ENCODE results near the gene ACSS3.
"Not testable (repeated sequence)": the region's sequence is repeated elsewhere in the genome, so short reads cannot be mapped to it uniquely, and the experiment has no call there.

The ACSS3 gene

DNA sequence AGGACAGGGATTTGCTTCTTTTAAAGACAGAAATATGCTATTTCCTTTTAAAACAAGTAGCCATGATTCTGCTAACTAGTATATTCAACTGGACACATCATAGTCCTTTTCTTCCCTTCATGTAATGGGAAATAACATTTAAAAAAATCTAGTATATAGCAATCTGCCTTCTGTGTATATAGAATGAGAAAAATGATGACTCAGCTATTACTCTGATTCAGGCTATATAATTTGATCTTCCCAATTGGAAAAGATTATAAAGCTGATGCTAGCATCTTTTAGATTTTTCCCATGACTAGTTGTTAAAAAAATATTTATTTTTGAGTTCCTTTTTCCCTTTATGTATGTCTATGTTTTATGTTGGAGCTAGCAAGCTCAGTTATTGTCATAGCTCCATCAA, 86.9 kb downstream of the ACSS3 start:
- no peak for DNase-seq (ENCODE audit: low read depth in 1 of 2, low spot score in 1 of 2)

DNA sequence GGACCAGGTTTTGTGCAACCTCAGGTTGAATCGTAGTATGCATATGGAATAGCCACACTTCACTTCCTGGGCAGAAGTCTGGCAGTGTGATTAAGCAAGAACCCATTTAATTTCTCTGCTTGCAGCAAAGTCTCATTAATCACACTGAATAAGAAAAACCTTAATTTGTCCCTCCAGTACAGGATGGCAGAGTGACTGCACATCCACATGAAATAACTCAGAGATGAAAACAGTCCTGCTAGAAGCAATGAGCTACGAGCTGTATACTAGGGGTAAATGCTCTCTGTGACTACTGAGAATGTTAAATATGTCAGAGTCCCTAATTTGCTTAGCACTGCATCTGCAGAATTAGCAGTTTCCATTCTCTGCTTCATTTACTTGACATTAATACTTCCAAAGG, 88.9 kb downstream of the ACSS3 start:
- no peak for DNase-seq (ENCODE audit: low read depth in 1 of 2, low spot score in 1 of 2)

DNA sequence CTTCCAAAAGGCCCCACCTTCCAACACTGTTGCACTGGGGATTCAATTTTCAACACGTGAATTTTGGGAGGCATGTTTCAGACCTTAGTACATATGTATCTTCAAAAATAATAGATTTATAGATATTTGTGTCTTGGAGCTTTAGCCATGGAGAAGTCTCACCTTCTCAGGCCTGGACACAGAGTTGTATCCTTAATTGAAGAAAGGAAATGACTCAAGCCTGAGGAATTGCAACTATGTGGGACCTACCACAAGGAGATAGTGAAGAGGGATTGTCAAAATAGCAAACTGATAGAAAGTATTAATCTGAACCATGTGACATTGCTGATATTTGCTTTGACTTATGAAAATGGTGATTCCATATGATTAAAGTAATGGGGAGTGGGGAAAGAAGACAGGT, 89.8 kb downstream of the ACSS3 start:
- no peak for DNase-seq (ENCODE audit: low read depth in 1 of 2, low spot score in 1 of 2)

DNA sequence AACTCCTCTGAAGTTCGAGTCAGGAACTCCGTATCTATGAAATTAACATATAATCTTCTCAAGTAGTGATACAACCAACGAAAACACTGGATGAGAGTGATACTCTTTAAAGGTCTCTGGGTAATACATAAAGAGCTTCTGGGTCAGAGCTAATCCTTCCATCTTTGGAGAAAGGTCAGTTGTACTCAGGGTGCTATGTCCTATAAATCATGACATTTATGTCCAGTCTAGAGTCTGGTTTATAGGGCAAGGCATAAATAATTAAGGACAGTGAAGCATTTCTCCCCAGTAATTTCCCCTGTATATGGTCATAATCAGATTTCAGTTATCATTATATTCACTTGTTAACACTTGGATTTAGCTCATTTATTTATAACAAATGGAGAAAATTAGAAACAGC, 90.6 kb downstream of the ACSS3 start:
- DNase-seq (ENCODE audit: low read depth in 1 of 2, low spot score in 1 of 2), result no peak

DNA sequence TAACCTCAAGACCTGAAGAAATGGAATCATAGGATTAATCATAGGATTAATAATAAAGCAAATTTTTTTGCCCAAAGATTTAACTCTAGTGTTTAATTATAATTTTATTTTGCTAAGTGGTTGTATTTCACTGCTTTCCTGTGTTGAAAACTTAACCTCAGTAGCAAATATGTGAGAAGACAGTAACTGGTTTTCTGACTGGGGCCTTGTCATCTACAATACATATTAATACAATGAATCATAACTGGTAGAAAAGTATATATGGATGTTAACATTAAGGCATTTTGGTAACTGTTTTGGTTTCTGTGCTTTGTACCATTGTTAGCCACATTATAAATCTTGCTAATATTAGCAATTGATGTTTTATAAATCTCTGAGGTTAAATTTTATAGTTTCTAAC, 92.2 kb downstream of the ACSS3 start:
- DNase-seq (ENCODE audit: low read depth in 1 of 2, low spot score in 1 of 2), result no peak

DNA sequence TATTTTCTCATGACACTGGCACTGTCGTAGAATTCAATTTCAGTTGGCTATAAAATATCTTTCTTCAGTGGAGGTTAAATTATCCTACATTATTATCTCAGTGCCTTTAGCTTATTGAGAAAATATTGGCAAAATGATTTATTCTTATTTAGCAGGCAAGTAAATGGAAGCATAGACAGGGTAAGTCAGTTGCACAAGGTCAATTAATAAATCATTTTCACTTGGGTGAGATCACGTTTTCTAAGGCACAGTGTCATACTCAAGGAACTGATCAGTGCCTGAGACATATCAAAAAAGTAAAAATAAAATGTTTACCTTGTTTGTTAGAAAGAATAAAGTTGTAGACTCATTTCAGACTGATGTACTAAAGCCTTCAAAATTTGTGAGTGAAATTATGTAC, 95.0 kb downstream of the ACSS3 start:
- no peak for DNase-seq (ENCODE audit: low read depth in 1 of 2, low spot score in 1 of 2)

DNA sequence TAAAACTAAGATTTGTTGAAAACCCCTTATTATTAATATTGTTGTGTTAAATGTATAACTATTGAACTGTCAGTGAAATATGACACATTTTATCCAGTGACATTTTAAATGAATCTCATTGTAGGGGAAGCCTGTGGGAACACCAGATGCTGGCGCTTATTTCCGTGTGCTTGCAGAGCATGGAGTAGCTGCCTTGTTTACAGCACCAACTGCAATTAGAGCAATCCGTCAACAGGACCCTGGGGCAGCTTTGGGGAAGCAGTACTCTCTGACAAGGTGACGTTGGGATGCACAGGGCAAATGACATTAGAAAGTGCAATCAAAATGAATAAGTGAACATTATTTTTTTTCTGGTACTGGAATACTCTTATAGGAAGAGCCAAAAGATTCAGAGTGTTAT, 96.8 kb downstream of the ACSS3 start:
- no peak for DNase-seq (ENCODE audit: low read depth in 1 of 2, low spot score in 1 of 2)

DNA sequence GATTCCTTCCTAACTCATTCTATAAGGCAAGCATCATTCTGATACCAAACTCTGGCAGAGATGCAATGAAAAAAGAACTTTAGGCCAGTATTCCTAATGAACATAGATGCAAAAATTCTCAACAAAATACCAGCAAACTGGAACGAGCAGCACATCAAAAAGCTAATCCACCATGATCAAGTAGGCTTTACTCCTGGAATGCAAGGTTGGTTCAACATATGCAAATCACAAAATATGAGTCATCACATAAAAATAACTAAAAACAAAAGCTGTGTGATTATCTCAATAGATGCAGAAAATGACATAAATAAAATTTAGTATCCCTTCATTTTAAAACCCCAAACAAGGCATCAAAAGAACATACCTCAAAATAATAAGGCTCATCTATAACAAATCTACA, 98.9 kb downstream of the ACSS3 start:
- no peak for DNase-seq (ENCODE audit: low read depth in 1 of 2, low spot score in 1 of 2)

DNA sequence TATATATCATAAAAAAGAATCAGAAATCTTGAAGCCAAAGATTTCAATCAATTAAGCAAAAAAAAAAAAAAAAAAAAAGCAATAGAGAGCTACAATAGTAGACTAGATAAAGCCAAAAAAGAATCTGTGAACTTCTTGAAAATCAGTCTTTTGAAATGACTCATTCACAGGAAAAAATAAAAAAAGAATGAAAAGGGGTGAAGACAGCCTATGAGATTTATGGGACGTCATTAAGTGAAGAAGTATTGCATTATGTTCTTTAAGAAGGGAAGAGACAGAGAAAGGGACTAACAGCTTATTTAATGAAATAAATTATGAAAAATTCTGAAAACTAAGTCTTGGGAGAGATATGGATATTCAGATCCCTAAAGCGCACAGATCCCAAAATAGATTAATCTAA, 103.8 kb downstream of the ACSS3 start:
- no peak for DNase-seq (ENCODE audit: low read depth in 1 of 2, low spot score in 1 of 2)

DNA sequence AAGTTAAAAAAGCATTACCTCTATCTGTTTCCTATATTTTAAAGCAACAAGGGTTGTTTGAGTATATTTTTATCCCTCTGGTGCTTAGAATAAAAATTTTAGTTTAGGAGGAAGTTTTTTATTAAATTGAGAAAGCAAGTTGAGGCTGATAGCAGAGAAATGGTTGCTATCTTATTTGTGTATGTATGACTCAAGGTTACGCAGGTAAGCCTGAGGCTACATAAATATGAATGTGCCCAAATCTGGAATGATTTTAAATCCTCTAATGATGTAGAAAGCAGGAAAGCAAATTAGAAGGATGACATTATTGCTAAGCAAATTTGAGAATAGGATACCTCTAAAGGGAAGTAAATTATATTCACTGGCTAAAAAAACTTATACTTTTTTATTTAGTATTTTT, 109.8 kb downstream of the ACSS3 start:
- DNase-seq (ENCODE audit: low read depth in 1 of 2, low spot score in 1 of 2), result no peak

DNA sequence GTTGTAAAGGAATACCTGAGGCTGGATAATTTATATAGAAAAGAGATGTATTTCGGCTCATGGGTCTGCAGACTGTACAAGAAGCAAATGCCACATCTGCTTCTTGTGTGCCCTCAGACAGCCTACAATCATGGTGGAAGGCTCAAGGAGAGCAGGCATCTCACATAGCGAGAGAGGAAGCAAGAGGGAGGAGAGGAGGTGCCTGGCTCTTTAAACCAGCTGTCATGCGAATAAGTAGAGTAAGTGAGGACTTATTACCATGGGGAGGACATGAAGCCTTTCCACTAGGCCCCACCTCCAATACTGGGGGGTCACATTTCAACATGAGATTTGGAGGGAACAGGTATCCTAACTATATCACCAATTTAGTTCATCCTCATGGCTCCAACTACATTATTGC, 118.7 kb downstream of the ACSS3 start:
- DNase-seq (ENCODE audit: low read depth in 1 of 2, low spot score in 1 of 2), result no peak

DNA sequence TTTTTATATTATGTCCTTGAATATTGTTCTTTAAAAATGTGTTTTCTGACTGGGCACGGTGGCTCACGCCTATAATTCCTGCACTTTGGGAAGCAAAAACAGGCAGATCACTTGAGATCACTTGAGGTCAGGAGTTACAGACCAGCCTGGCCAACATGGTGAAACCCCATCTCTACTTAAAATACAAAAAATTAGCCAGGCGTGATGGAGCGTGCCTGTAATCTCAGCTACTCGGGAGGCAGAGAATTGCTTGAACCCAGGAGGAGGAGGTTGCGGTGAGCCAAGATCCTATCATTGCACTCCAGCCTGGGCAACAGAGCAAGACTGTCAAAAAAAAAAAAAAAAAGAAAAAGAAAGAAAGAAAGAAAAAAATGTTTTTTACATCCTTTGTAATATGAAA, 122.7 kb downstream of the ACSS3 start:
- not testable (repeated sequence) for DNase-seq (ENCODE audit: low read depth in 1 of 2, low spot score in 1 of 2)

DNA sequence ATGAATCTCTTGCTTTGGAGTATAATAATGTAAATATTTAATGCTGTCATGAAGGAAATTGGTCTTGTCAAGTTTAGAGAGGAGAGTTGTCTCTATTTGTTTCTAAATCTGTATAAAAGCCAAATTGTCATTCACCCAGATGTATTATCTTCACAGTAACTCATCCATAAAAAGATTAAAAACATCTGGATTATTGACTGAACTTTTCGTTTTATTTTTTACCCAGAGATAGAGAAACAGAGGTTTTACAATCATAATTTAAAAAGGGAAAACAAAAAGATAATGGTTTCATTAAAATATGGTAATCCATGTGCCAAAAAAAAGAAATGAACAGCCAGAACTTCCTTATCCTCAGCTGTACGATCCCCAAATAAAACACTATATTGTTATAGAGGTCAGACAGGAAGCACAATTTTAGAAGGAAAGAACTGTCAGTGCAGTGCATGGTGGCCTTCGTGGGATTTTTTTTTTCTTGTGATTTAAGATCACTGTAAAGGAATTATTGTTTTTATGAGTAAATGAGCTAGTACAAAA, 125.9 kb downstream of the ACSS3 start:
- DNase-seq (ENCODE audit: low read depth in 1 of 2, low spot score in 1 of 2), result no peak

DNA sequence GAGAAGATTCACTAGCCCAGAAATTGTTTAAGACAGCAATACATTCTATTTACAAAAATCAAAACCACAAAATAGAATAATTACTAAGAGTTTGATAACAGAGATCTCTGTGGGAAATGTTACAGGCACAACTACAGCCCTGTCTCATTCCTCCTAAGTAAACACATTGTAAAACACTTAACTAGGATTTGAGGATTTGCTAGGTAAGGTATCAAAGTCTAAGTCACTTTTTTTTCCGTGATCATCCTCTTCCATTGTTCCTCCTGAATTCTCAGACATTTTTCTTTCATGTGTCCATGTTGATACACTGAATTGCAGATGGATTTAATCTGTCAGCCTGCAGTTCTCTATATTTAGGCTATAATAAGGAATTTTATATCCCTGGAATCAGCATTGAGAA, 127.5 kb downstream of the ACSS3 start:
- no peak for DNase-seq (ENCODE audit: low read depth in 1 of 2, low spot score in 1 of 2)

DNA sequence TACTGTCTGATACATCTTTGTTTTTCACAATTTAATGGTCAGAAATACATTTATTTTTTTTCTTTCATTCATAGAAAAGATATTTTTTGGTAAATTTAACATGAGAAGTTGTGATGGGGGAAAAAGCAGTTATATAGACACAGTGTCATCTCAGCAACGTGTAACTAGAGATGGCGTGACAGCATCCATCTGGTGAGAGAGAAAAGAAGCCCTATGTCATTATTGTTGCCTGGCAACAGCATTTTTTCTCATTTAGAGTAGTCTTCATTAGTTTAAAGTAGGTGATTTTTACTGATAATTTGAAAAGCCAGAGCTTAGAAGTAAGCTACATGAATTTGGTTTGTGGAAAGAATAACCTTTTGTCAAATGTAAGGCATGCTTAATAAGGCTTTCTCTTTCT, 128.6 kb downstream of the ACSS3 start:
- DNase-seq (ENCODE audit: low read depth in 1 of 2, low spot score in 1 of 2), result no peak

DNA sequence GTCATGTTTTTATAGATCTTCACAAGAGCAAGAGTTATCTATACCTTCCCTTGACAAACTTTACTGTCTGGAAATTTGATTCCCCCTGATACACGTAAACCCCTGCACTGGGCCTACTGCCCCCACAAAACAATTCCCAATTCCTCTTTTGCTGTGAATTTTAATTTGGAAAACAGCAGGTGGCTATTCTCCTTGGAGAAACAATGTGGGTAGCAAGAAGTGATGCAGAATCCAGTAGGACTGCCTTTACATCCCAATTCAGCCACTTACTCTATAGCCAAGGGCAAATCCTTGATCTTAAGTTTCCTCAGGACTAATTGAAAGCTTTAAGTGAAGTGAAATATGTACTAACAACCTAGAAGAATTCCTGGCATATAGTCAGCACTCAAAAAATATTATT, 129.3 kb downstream of the ACSS3 start:
- no peak for DNase-seq (ENCODE audit: low read depth in 1 of 2, low spot score in 1 of 2)

DNA sequence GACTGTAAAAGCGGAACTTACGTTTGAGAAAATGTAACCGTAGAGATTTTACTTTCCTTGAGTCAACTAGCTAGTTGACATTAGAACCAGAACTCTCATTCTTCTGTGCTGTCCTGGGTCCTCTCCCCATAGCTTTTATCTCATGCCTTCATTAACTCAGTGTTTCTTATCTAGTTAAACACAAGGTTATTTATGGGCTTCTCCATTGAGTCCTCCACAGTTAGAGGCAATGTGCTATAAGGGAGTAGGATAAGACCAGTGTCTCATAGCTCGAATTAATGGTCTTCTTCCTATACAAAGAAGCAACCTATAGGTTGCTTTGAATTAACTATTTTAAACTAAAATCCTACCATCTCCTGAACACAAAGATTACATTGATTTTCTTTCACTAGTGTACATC, 129.8 kb downstream of the ACSS3 start:
- DNase-seq (ENCODE audit: low read depth in 1 of 2, low spot score in 1 of 2), result no peak

DNA sequence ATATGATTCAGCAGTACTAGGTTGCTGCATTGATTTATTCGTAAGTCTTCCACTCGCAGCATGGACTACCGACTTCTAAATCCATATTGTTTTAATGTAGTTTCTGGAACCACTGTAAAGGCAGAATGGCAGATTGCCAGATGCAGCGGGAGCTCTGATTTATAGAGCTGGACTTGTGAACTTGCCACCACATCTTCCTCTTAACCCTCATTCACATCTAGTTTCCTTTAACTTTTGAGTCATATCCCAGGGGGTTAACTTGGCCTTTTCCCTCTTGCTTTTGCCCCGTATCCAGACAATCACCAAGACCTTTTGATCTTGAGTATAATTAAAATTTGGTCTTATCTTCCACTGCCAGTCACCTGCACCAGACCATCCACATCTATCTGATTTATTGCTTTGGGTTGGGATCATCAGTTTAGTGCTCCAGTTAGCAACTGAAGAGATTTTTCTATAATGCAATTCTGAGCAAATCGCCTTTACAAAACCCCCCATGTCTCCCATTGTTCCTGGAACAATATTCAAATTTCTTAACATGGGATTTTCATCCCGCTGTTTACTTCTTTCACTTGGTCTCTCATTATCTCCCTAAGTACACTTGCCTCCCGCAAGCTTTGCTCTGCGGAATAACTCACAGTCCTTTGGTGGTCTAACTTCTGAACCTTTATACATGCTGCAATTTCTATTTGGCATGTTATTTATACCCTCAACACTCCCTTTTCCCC, 130.5 kb downstream of the ACSS3 start:
- no peak for DNase-seq (ENCODE audit: low read depth in 1 of 2, low spot score in 1 of 2)

DNA sequence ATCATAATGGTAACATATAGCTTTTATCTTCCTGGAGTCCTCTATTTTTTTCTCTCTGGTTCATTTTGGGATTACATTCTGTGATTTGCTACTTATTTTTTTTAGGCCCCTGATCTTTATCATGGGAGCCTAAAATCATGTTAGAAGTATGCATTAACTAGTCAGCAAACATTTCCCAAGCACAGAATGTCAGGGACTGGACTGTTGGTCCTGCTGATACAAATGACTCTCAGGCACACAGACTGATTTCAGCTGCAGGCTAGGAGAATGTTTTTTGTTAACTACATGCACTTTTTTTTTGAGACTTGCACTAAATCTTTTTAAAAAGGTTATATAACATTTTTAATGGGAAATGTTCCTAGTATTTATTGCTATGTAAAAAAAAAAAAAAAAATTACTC, 131.1 kb downstream of the ACSS3 start:
- no peak for DNase-seq (ENCODE audit: low read depth in 1 of 2, low spot score in 1 of 2)

DNA sequence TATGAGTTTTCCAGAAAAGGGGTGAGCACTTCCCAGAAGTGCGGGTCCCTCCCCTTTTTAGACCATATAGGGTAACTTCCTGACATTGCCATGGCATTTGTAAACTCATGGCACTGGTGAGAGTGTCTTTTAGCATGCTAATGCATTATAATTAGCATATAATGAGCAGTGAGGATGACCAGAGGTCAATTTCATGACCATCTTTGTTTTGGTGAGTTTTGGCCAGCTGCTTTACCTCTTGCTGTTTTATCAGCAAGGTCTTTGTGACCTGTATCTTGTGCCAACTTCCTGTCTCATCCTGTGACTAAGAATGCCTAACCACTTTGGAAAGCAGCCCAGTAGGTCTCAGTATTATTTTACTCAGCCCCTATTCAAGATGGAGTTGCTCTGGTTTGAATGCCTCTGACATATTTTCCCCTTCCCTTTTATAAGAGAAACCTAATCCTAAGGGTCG, 131.9 kb downstream of the ACSS3 start:
- DNase-seq (ENCODE audit: low read depth in 1 of 2, low spot score in 1 of 2), result not testable (repeated sequence)

DNA sequence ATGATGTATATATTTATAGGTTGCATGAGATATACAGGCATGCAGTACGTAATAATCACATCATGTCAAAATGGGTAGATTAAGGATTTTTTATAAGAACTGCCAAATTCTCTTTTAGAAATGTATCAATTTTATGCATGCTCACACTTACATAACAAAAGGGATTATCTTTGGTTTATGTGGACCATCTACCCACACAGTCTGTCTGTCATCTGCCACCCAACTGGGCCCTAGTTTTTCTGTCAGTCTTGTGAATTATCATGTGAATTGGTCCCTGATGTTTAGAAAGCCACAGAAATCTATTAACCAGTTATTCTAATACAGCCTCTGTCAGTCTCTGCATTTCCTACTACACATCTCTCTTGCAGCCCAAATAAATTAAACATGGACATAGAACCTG, 133.4 kb downstream of the ACSS3 start:
- DNase-seq (ENCODE audit: low read depth in 1 of 2, low spot score in 1 of 2), result no peak

DNA sequence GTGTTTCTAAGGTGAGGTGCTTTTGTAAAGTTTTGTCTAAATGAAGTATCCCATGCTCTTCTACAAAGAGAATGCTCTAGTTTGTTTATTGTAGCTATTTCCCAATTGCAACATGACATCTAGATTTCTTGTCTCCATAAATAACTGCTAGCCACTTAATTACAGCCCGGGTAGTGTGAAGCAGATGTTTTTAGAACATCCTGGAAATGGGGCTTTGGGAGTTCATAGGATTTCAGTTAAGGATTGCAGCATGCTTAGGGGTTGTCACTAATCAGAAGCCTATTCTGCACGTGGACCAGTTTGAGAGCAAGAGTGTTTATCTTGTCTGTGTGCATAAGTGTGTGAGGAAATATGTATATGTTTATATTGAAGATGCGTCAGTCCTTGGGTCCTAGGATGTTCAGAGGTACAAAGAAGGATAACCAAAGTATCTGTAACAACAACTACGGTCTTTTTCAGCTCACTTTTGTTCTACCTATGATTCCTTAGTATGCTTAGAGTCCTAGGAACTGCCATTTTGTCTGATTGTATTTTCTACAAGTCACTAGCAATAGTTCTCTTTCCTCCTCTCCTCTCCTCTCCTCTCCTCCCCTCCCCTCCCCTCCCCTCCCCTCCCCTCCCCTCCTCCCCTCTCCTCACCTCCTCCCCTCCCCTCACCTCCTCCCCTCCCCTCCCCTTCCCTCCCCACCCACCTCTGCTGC, 135.3 kb downstream of the ACSS3 start:
- DNase-seq (ENCODE audit: low read depth in 1 of 2, low spot score in 1 of 2), result no peak

DNA sequence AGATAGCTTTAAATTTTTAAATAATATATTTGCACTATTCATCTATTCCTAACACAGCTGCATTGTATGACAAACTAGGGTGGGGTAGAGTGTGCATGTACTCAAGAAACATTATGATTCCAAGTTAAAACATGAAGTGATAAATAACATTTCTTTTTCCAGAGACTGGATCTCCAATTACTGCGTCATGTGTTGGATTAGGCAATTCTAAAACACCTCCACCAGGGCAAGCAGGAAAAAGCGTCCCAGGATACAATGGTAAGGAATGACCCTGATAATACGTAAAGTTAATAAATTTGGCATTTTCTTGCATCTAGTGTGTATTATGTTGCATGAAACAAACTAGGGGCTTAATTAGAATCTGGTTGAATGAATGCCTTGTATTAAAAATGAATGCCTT, 138.9 kb downstream of the ACSS3 start:
- DNase-seq (ENCODE audit: low read depth in 1 of 2, low spot score in 1 of 2), result no peak

Measured in activated CD4-positive, alpha-beta T cell treated with anti-CD3 and anti-CD28 coated beads, Interleukin-2, amount 50 U/mL, for 24 hours (primary cell).